A549 (cell line): ENCODE results near the gene FRS2. TPM values are rescaled to one million over a fixed set of nuclear protein-coding genes. Genes with fewer than 3 reads are reported as not detected.

Experiments
- ATAC-seq, 2 experiments: fragments of 200-7000 bp in 1 of 2; fragments of >200 bp in 1 of 2; cut with Nextera tagmentation in 1 of 2; cut with Tn5 transposase in 1 of 2; 3 replicates each; pipeline versions ENCODE4 v1.8.0 to v1.9.1; 2018 to 2020; ENCODE audit warnings: mild to moderate bottlenecking in 1 of 2, moderate library complexity in 1 of 2
- CTCF ChIA-PET: fragments of 300-600 bp; sonication (Branson Sonifier 250); formaldehyde crosslinking; extraction: SDS; loops from one replicate; lab custom pipeline; 2021; ENCODE audit warnings: antibody characterized with exemption, inconsistent platforms; lab: Yijun Ruan, JAX
- POLR2A ChIA-PET: fragments of 350-600 bp; formaldehyde crosslinking; extraction: SDS; loops from one replicate; lab custom pipeline; 2021; ENCODE audit warnings: antibody characterized with exemption, inconsistent platforms; lab: Yijun Ruan, JAX
- DNase-seq, 2 experiments: peaks; one replicate each; pipeline versions ENCODE4 v3.0.0 to v3.0.0-alpha.2; 2011 to 2016; ENCODE audit warnings: low read depth in 1 of 2, low spot score in 1 of 2
- FAIRE-seq: peaks from 2 replicates; lab custom pipeline; 2011; peaks lifted over from hg19 to GRCh38; lab: Jason Lieb, UNC
- H3K27ac ChIP-seq, 2 experiments: fragments of >200 bp; sonication (Bioruptor Twin); formaldehyde crosslinking; 3 replicates each; pipeline ENCODE4 v1.5.1; 2016 to 2017
- H3K4me1 ChIP-seq: fragments of >200 bp; sonication (Bioruptor Twin); formaldehyde crosslinking; 3 replicates; pipeline ENCODE4 v1.6.1; 2016
- H3K4me2 ChIP-seq: fragments of >200 bp; sonication (Bioruptor Twin); formaldehyde crosslinking; 3 replicates; pipeline ENCODE4 v1.6.1; 2016
- H3K4me3 ChIP-seq: fragments of >200 bp; sonication (Bioruptor Twin); formaldehyde crosslinking; 3 replicates; pipeline ENCODE4 v1.5.1; 2016
- H3K9me3 ChIP-seq: fragments of >200 bp; sonication (Bioruptor Twin); formaldehyde crosslinking; 3 replicates; pipeline ENCODE4 v1.6.1; 2016
- BHLHE40 ChIP-seq: IDR thresholded peaks from 2 replicates; pipeline ENCODE4 v1.6.1; 2012; ENCODE audit warnings: low read depth, low read length, inconsistent platforms
- CBX2 ChIP-seq: fragments of 200-600 bp; sonication (generic); IDR thresholded peaks from 2 replicates; pipeline ENCODE4 v1.6.1; 2016; ENCODE audit warnings: low read depth, mild to moderate bottlenecking, borderline replicate concordance
- CHD4 ChIP-seq: fragments of 200-600 bp; sonication (generic); IDR thresholded peaks from 2 replicates; pipeline ENCODE4 v1.6.1; 2016; ENCODE audit warnings: antibody characterized with exemption, mild to moderate bottlenecking, borderline replicate concordance
- CTCF ChIP-seq: fragments of >200 bp; sonication (Bioruptor Twin); formaldehyde crosslinking; IDR thresholded peaks from 3 replicates; pipeline ENCODE4 v1.5.1; 2016
- EHF ChIP-seq: fragments of 250-450 bp; sonication (Bioruptor Pico); IDR thresholded peaks from 2 replicates; pipeline ENCODE4 v1.5.0; 2020; ENCODE audit warnings: mild to moderate bottlenecking
- EHMT2 ChIP-seq: fragments of 200-600 bp; sonication (generic); IDR thresholded peaks from 2 replicates; pipeline ENCODE4 v1.6.1; 2016; ENCODE audit warnings: antibody characterized with exemption, low read depth, mild to moderate bottlenecking, moderate library complexity
- ELK1 ChIP-seq: fragments of 150-350 bp; IDR thresholded peaks from 2 replicates; pipeline ENCODE4 v1.6.1; 2014; ENCODE audit warnings: low read depth, mild to moderate bottlenecking, low read length
- ESRRA ChIP-seq: fragments of 150-350 bp; IDR thresholded peaks from 2 replicates; pipeline ENCODE4 v1.6.1; 2014; ENCODE audit warnings: mild to moderate bottlenecking, low read length, borderline replicate concordance
- FOSB ChIP-seq: fragments of 250-450 bp; sonication (Bioruptor Pico); IDR thresholded peaks from 2 replicates; pipeline ENCODE4 v1.5.0; 2020; ENCODE audit warnings: mild to moderate bottlenecking, moderate library complexity
- FOSL2 ChIP-seq, 2 experiments: fragments of 450-650 bp in 1 of 2; fragments of >200 bp in 1 of 2; sonication (Bioruptor Twin) in 1 of 2; formaldehyde crosslinking; IDR thresholded peaks; 2 replicates each; pipeline versions ENCODE4 v1.5.0 to v1.6.1; 2016 to 2020; ENCODE audit warnings: mild to moderate bottlenecking in 1 of 2, moderate library complexity in 1 of 2
- FOXS1 ChIP-seq: fragments of 250-450 bp; sonication (Bioruptor Pico); IDR thresholded peaks from 2 replicates; pipeline ENCODE4 v1.5.0; 2020; ENCODE audit warnings: mild to moderate bottlenecking, moderate library complexity
- GATA3 ChIP-seq: IDR thresholded peaks from 2 replicates; pipeline ENCODE4 v1.6.1; 2012; ENCODE audit warnings: borderline replicate concordance
- HDAC2 ChIP-seq: fragments of 200-600 bp; sonication (generic); IDR thresholded peaks from 2 replicates; pipeline ENCODE4 v1.6.1; 2016
- HOXB13 ChIP-seq: fragments of 250-450 bp; sonication (Bioruptor Pico); IDR thresholded peaks from 2 replicates; pipeline ENCODE4 v1.5.0; 2020; ENCODE audit warnings: low read depth, mild to moderate bottlenecking, moderate library complexity
- HOXB5 ChIP-seq: fragments of 250-450 bp; sonication (Bioruptor Pico); IDR thresholded peaks from 2 replicates; pipeline ENCODE4 v1.5.0; 2020; ENCODE audit warnings: mild to moderate bottlenecking, moderate library complexity
- JUN ChIP-seq, 2 experiments: fragments of >200 bp; sonication (Bioruptor Twin); formaldehyde crosslinking; IDR thresholded peaks; 2 replicates in 1 of 2; 3 replicates in 1 of 2; pipeline ENCODE4 v1.6.1; 2016 to 2017
- MAFK ChIP-seq: fragments of 450-650 bp; IDR thresholded peaks from 2 replicates; pipeline ENCODE4 v1.6.1; 2014; ENCODE audit not compliant: partially characterized antibody
- MAZ ChIP-seq: fragments of 150-350 bp; IDR thresholded peaks from 2 replicates; pipeline ENCODE4 v1.6.1; 2014; ENCODE audit warnings: antibody characterized with exemption, low read depth, low read length, borderline replicate concordance
- MYC ChIP-seq: IDR thresholded peaks from 2 replicates; pipeline ENCODE4 v1.6.1; 2012; ENCODE audit warnings: mild to moderate bottlenecking, inconsistent platforms, low read length, improper control_type of control experiment, borderline replicate concordance
- NFE2L2 ChIP-seq: fragments of 150-350 bp; conservative IDR thresholded peaks from 2 replicates; pipeline ENCODE4 v1.6.1; 2014; ENCODE audit warnings: low read length
- NR3C1 ChIP-seq: fragments of >200 bp; sonication (Bioruptor Twin); formaldehyde crosslinking; IDR thresholded peaks from 3 replicates; pipeline ENCODE4 v1.6.1; 2017
- PHF8 ChIP-seq: fragments of 200-600 bp; sonication (generic); IDR thresholded peaks from 2 replicates; pipeline ENCODE4 v1.6.1; 2016; ENCODE audit warnings: low read depth, mild to moderate bottlenecking, antibody characterized with exemption, moderate library complexity, borderline replicate concordance
- POLR2AphosphoS2 ChIP-seq: conservative IDR thresholded peaks from 2 replicates; pipeline ENCODE4 v1.6.1; 2012; ENCODE audit warnings: low read length, improper control_type of control experiment, inconsistent platforms
- RCOR1 ChIP-seq: fragments of 150-350 bp; IDR thresholded peaks from 2 replicates; pipeline ENCODE4 v1.6.1; 2014; ENCODE audit warnings: antibody characterized with exemption, low read length, low read depth
- RFX5 ChIP-seq: fragments of 450-650 bp; IDR thresholded peaks from 2 replicates; pipeline ENCODE4 v1.7.1; 2014; ENCODE audit warnings: antibody characterized with exemption, mild to moderate bottlenecking, moderate library complexity
- SMC3 ChIP-seq: fragments of >200 bp; sonication (Bioruptor Twin); formaldehyde crosslinking; IDR thresholded peaks from 3 replicates; pipeline ENCODE4 v1.6.1; 2018; ENCODE audit warnings: inconsistent platforms
- SREBF2 ChIP-seq: fragments of 450-650 bp; IDR thresholded peaks from 2 replicates; pipeline ENCODE4 v1.6.1; 2014; ENCODE audit warnings: mild to moderate bottlenecking, moderate library complexity
- TFCP2L1 ChIP-seq: fragments of 250-450 bp; sonication (Bioruptor Pico); IDR thresholded peaks from 2 replicates; pipeline ENCODE4 v1.5.0; 2021; ENCODE audit warnings: mild to moderate bottlenecking
- TP53 ChIP-seq: fragments of 250-450 bp; sonication (Bioruptor Pico); IDR thresholded peaks from 2 replicates; pipeline ENCODE4 v1.5.0; 2021; ENCODE audit warnings: mild to moderate bottlenecking, moderate library complexity
- ZC3H11A ChIP-seq: fragments of 450-650 bp; IDR thresholded peaks from 2 replicates; pipeline ENCODE4 v1.6.1; 2014; ENCODE audit warnings: antibody characterized with exemption, mild to moderate bottlenecking
- ZFP36 ChIP-seq: fragments of 450-650 bp; IDR thresholded peaks from 2 replicates; pipeline ENCODE4 v1.6.1; 2014; ENCODE audit warnings: borderline replicate concordance; ENCODE audit not compliant: partially characterized antibody
- ZNF302 ChIP-seq: fragments of 250-450 bp; sonication (Bioruptor Pico); IDR thresholded peaks from 2 replicates; pipeline ENCODE4 v1.9.0; 2021; ENCODE audit warnings: inconsistent platforms, mild to moderate bottlenecking, moderate library complexity
- WGBS: methylation state at CpG from one replicate; pipeline ENCODE4 v1.1.6; 2017; ENCODE audit errors: missing lambda C conversion rate; 5-methylcytosine and 5-hydroxymethylcytosine counted together
- polyA minus RNA-seq: library from RNA; depleted of rRNA, polyadenylated mRNA; stranded (reverse); fragments of >200 nt; gene quantifications from 2 replicates; pipeline ENCODE4 v1.2.3, GENCODE V29; 2011; rRNA and poly(A)+ RNA removed
- polyA plus RNA-seq, 4 experiments: library from polyadenylated mRNA; depleted of rRNA in 3 of 4; stranded (reverse); fragments of >200 nt; fragmentation: RNase III in 1 of 4; extraction: RNeasy Plus Mini Kit Qiagen cat#74134 plus additional on column Dnase treatment in 1 of 4; gene quantifications; 2 replicates in 3 of 4; 3 replicates in 1 of 4; pipeline ENCODE4 v1.2.3, GENCODE V29; 2011 to 2017
- TF ChIP-seq, protein P1 (sequence below): fragments of >200 bp; sonication (Bioruptor Twin); formaldehyde crosslinking; IDR thresholded peaks from 2 replicates; pipeline ENCODE4 v1.6.1; 2016
- TF ChIP-seq, protein P2 (sequence below): fragments of >200 bp; sonication (Bioruptor Twin); formaldehyde crosslinking; IDR thresholded peaks from 3 replicates; pipeline ENCODE4 v1.6.1; 2016

FRS2 gene, protein sequence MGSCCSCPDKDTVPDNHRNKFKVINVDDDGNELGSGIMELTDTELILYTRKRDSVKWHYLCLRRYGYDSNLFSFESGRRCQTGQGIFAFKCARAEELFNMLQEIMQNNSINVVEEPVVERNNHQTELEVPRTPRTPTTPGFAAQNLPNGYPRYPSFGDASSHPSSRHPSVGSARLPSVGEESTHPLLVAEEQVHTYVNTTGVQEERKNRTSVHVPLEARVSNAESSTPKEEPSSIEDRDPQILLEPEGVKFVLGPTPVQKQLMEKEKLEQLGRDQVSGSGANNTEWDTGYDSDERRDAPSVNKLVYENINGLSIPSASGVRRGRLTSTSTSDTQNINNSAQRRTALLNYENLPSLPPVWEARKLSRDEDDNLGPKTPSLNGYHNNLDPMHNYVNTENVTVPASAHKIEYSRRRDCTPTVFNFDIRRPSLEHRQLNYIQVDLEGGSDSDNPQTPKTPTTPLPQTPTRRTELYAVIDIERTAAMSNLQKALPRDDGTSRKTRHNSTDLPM
- polyA plus RNA-seq (2011; rRNA removed) (23.5 and 28.6 TPM in 2 replicates), polyA plus RNA-seq (2017; fragmentation: RNase III; extraction: RNeasy Plus Mini Kit Qiagen cat#74134 plus additional on column Dnase treatment) (13.3 to 14.9 TPM (median 14.1 TPM) in 3 replicates), polyA minus RNA-seq (23.8 and 26.8 TPM in 2 replicates)
- polyA plus RNA-seq (2012; cell fraction: cytosol; rRNA removed): 5.4 and 5.8 TPM in 2 replicates
- 4.6 and 6.9 TPM in 2 replicates for polyA plus RNA-seq (2012; cell fraction: nucleus; rRNA removed)

GRCh38 chr12:69470189-69471075 lies at the start of gene FRS2:
FRS2 (plus strand) TSS chr12:69470388; CDS start chr12:69569031, 98,643 bp downstream.
- WGBS: 1% methylated on average over 21 of the region's 68 CpGs
- peaks cover 50% of the 10 kb centered on the region for H3K4me1 ChIP-seq
- H3K4me3 ChIP-seq: peak within 1 kb of the TSS; percentile 92
- ATAC-seq (peak; percentile 98 to 99), FAIRE-seq (no peak), DNase-seq (peak; percentile 90 to 94)
- POLR2A ChIA-PET: interaction anchor here (0.6 to 2.2 kb wide), 11 partner anchors 9 to 115 kb away, joined by 3 to 20 read pairs (median 5); partner anchors contain the start of gene CCT2
- no peaks in the 10 kb centered on the region for H3K9me3 ChIP-seq
- peak within 1 kb of the TSS; percentile 96 to 97 for H3K27ac ChIP-seq
- H3K4me2 ChIP-seq: peak within 1 kb of the TSS; percentile 87
- CTCF ChIA-PET: interaction anchor here (0.6 to 3.6 kb wide), 17 partner anchors 10 to 237 kb away, joined by 3 to 29 read pairs (median 5); no protein-coding TSS in a partner anchor
- TF ChIP-seq POLR2AphosphoS2 (no peak), TP53 (CRISPR knock-in tag) (no peak; the same call in 1 of the 2 replicates), SMC3 (peak; percentile 60; the same call in 2 of the 3 replicates), JUN (IDR thresholded peaks at IDR 0.05) (peak; percentile 80 to 91), MAFK (no peak), CHD4 (no peak), NFE2L2 (no peak), HOXB13 (CRISPR knock-in tag) (no peak), ZC3H11A (no peak), TFCP2L1 (CRISPR knock-in tag) (no peak), SREBF2 (no peak), PHF8 (peak; percentile 94), RCOR1 (no peak), HDAC2 (no peak), NR3C1 (no peak), MYC (no peak), ELK1 (no peak), ZFP36 (no peak), ZNF302 (CRISPR knock-in tag) (no peak), HOXB5 (no peak), FOXS1 (CRISPR knock-in tag) (no peak), CBX2 (no peak), EHMT2 (no peak), BHLHE40 (no peak), MAZ (peak; percentile 68; the same call in 1 of the 2 replicates), GATA3 (0 out of 2 replicates have a peak, but pooled peaks have one; percentile 12), EHF (CRISPR knock-in tag) (no peak), ESRRA (no peak), FOSB (no peak), RFX5 (no peak), FOSL2 (IDR thresholded peaks at IDR 0.05) (no peak), FOSL2 (CRISPR knock-in tag; IDR thresholded peaks at IDR 0.05) (no peak), CTCF (peak; percentile 49)
- TF ChIP-seq, protein P1, sequence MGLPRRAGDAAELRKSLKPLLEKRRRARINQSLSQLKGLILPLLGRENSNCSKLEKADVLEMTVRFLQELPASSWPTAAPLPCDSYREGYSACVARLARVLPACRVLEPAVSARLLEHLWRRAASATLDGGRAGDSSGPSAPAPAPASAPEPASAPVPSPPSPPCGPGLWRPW: no peak
- TF ChIP-seq, protein P2, sequence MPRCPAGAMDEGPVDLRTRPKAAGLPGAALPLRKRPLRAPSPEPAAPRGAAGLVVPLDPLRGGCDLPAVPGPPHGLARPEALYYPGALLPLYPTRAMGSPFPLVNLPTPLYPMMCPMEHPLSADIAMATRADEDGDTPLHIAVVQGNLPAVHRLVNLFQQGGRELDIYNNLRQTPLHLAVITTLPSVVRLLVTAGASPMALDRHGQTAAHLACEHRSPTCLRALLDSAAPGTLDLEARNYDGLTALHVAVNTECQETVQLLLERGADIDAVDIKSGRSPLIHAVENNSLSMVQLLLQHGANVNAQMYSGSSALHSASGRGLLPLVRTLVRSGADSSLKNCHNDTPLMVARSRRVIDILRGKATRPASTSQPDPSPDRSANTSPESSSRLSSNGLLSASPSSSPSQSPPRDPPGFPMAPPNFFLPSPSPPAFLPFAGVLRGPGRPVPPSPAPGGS: peak; percentile 76; the same call in 1 of the 3 replicates
